SHP77 (cell line): Measurements from ENCODE around the gene ENDOD1.
"Not testable (repeated sequence)": the region's sequence is repeated elsewhere in the genome, so short reads cannot be mapped to it uniquely, and the experiment has no call there.

Experiments
- DNase-seq, 2 experiments: peaks; one replicate each; lab custom pipeline; 2025; lab: John Stamatoyannopoulos, UW

The ENDOD1 gene

GRCh38 chr11:95089620-95090542 is at the start of gene ENDOD1:
Gene ENDOD1, plus strand, starts transcription at chr11:95089846. Its CDS starts 82 bp downstream, at chr11:95089928.
- peak; percentile 21 to 47 for DNase-seq

- DNase-seq = no peak
Observed at GRCh38 chr11:95042239-95042638, 47.4 kb upstream of the ENDOD1 start.

- DNase-seq = no peak
Observed at GRCh38 chr11:95042906-95043305, 46.7 kb upstream of the ENDOD1 start.

- DNase-seq = no peak
Observed at GRCh38 chr11:95044010-95044409, 45.6 kb upstream of the ENDOD1 start.

GRCh38 chr11:95045812-95046211 is 43.8 kb upstream of the ENDOD1 start:
- DNase-seq = no peak

- not testable (repeated sequence) for DNase-seq
Observed at GRCh38 chr11:95049122-95049521, 40.5 kb upstream of the ENDOD1 start, which contains the start of gene KDM4F. Gene KDM4F, plus strand, starts transcription at chr11:95049422.

GRCh38 chr11:95050595-95051202 is 38.9 kb upstream of the ENDOD1 start:
- no peak for DNase-seq

GRCh38 chr11:95054356-95054755 is 35.3 kb upstream of the ENDOD1 start:
- no peak for DNase-seq

GRCh38 chr11:95055283-95055897 is 34.3 kb upstream of the ENDOD1 start:
- DNase-seq = no peak

- no peak for DNase-seq
Observed at GRCh38 chr11:95057959-95058358, 31.7 kb upstream of the ENDOD1 start.

GRCh38 chr11:95058621-95059020 is 31.0 kb upstream of the ENDOD1 start:
- no peak for DNase-seq

- no peak for DNase-seq
Observed at GRCh38 chr11:95059046-95059445, 30.6 kb upstream of the ENDOD1 start.

- DNase-seq = no peak
Observed at GRCh38 chr11:95065336-95065735, 24.3 kb upstream of the ENDOD1 start.

- no peak for DNase-seq
Observed at GRCh38 chr11:95066716-95067038, 23.0 kb upstream of the ENDOD1 start, which contains the start of gene SRSF8. Gene SRSF8, plus strand, starts transcription at chr11:95066919. Its CDS starts 308 bp downstream, at chr11:95067227.

- DNase-seq = peak; percentile 67 to 83
Observed at GRCh38 chr11:95067039-95067840, 22.4 kb upstream of the ENDOD1 start.

- DNase-seq = peak in 1 of 2 experiments; percentile 83
Observed at GRCh38 chr11:95067841-95068219, 21.8 kb upstream of the ENDOD1 start.

- DNase-seq = peak; percentile 86 to 88
Observed at GRCh38 chr11:95068549-95068948, 21.1 kb upstream of the ENDOD1 start.

GRCh38 chr11:95070471-95070870 is 19.2 kb upstream of the ENDOD1 start:
- DNase-seq = no peak

- DNase-seq = no peak
Observed at GRCh38 chr11:95072948-95073347, 16.7 kb upstream of the ENDOD1 start.

- peak; percentile 41 to 54 for DNase-seq
Observed at GRCh38 chr11:95074792-95075563, 14.7 kb upstream of the ENDOD1 start.

- peak in 1 of 2 experiments; percentile 9 for DNase-seq
Observed at GRCh38 chr11:95076416-95076815, 13.2 kb upstream of the ENDOD1 start.
